GM12878 (cell line): Measurements from ENCODE around the gene LDB2.

ENCODE experiments used
- CHD2 ChIP-seq: IDR thresholded peaks from 2 replicates; pipeline ENCODE4 v1.6.1; 2011; ENCODE audit warnings: low read depth, low read length, improper control_type of control experiment, borderline replicate concordance
- CREB1 ChIP-seq: IDR thresholded peaks from 2 replicates; pipeline ENCODE4 v1.6.1; 2012; ENCODE audit warnings: low read depth, mild to moderate bottlenecking, inconsistent platforms
- CREM ChIP-seq: IDR thresholded peaks from 2 replicates; pipeline ENCODE4 v1.6.1; 2014; ENCODE audit warnings: antibody characterized with exemption, low read depth
- KDM1A ChIP-seq: fragments of 200-600 bp; sonication (generic); IDR thresholded peaks from 2 replicates; pipeline ENCODE4 v1.6.1; 2016; ENCODE audit warnings: borderline replicate concordance
- PAX8 ChIP-seq: fragments of 450-650 bp; IDR thresholded peaks from 2 replicates; pipeline ENCODE4 v1.6.1; 2017; ENCODE audit warnings: mild to moderate bottlenecking, moderate library complexity
- POLR2AphosphoS5 ChIP-seq: IDR thresholded peaks from 2 replicates; pipeline ENCODE4 v1.6.1; 2011; ENCODE audit warnings: mild to moderate bottlenecking, low read length, inconsistent platforms
- POU2F2 ChIP-seq: IDR thresholded peaks from 3 replicates; pipeline ENCODE4 v1.6.1; 2011; ENCODE audit warnings: low read depth, mild to moderate bottlenecking, low read length, borderline replicate concordance
- SIX5 ChIP-seq: IDR thresholded peaks from 2 replicates; pipeline ENCODE4 v1.6.1; 2011; ENCODE audit warnings: mild to moderate bottlenecking, low read depth, low read length, moderate library complexity; ENCODE audit not compliant: severe bottlenecking
- SREBF1 ChIP-seq: IDR thresholded peaks from 2 replicates; pipeline ENCODE4 v1.6.1; 2012; ENCODE audit warnings: mild to moderate bottlenecking, low read length
- TAF1 ChIP-seq: IDR thresholded peaks from 2 replicates; pipeline ENCODE4 v1.6.1; 2011; ENCODE audit warnings: mild to moderate bottlenecking, low read depth, low read length, borderline replicate concordance
- TBL1XR1 ChIP-seq: IDR thresholded peaks from 2 replicates; pipeline ENCODE4 v1.6.1; 2012; ENCODE audit warnings: low read depth, low read length, improper control_type of control experiment
- TF ChIP-seq, protein P1 (sequence below), 3 experiments: IDR thresholded peaks in 2 of 3; conservative IDR thresholded peaks in 1 of 3; 2 replicates each; pipeline ENCODE4 v1.5.1; 2011; ENCODE audit warnings: low read depth in 3 of 3, low read length in 3 of 3, mild to moderate bottlenecking in 3 of 3, control low read depth in 2 of 3, moderate library complexity in 2 of 3, inconsistent platforms in 1 of 3, mixed read lengths in 1 of 3; ENCODE audit not compliant: control insufficient read depth in 2 of 3, insufficient read depth in 1 of 3; ENCODE audit errors: extremely low read depth in 1 of 3

DNA sequence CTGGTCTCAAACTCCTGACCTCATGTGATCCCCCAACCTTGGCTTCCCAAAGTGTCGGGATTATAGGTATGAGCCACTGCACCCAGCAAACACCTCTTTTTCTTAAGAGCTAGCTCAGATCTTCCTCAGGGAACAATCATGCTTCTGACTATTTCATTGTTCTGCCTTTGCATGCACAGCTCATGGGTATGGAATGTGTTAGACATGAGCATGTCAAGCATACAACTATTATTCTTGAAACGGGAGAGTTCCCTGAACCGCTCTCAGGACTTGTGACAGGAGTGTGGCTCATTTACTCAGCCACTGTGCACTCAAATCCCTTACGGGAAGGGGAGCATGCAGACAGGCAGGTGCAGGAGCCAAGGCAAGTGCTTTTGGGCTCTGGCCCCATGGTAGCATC is 440.5 kb downstream of the LDB2 start:
- TF ChIP-seq, protein P1, sequence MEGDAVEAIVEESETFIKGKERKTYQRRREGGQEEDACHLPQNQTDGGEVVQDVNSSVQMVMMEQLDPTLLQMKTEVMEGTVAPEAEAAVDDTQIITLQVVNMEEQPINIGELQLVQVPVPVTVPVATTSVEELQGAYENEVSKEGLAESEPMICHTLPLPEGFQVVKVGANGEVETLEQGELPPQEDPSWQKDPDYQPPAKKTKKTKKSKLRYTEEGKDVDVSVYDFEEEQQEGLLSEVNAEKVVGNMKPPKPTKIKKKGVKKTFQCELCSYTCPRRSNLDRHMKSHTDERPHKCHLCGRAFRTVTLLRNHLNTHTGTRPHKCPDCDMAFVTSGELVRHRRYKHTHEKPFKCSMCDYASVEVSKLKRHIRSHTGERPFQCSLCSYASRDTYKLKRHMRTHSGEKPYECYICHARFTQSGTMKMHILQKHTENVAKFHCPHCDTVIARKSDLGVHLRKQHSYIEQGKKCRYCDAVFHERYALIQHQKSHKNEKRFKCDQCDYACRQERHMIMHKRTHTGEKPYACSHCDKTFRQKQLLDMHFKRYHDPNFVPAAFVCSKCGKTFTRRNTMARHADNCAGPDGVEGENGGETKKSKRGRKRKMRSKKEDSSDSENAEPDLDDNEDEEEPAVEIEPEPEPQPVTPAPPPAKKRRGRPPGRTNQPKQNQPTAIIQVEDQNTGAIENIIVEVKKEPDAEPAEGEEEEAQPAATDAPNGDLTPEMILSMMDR (IDR thresholded peaks at IDR 0.05 in 2 of 3, conservative IDR thresholded peaks at IDR 0.05 in 1 of 3; ENCODE audit: control insufficient read depth in 2 of 3, extremely low read depth in 1 of 3, insufficient read depth in 1 of 3, low read depth in 3 of 3, low read length in 3 of 3) = no peak
- no peak for TF ChIP-seq POLR2AphosphoS5
- no peak for TF ChIP-seq SIX5
- no peak for TF ChIP-seq TBL1XR1
- TF ChIP-seq POU2F2 = no peak
- TF ChIP-seq CHD2 = no peak
- TF ChIP-seq TAF1 = no peak
- TF ChIP-seq KDM1A = no peak
- no peak for TF ChIP-seq PAX8
- TF ChIP-seq SREBF1 = no peak
- TF ChIP-seq CREM = no peak
- TF ChIP-seq CREB1 = no peak
